GDM1 (cell line): ENCODE measurements around the gene DIS3L2.
"Not testable (repeated sequence)": the region's sequence is repeated elsewhere in the genome, so short reads cannot be mapped to it uniquely, and the experiment has no call there.

Source experiments
- DNase-seq: peaks from one replicate; lab custom pipeline; 2025; lab: John Stamatoyannopoulos, UW

Gene DIS3L2

GRCh38 chr2:232322560-232323327, 361.2 kb downstream of the DIS3L2 start:
- no peak for DNase-seq

GRCh38 chr2:232323328-232323650, 361.8 kb downstream of the DIS3L2 start:
- no peak for DNase-seq

- DNase-seq: not testable (repeated sequence)
Observed at GRCh38 chr2:232323967-232324366, 362.5 kb downstream of the DIS3L2 start.

- DNase-seq: no peak
Observed at GRCh38 chr2:232324778-232325177, 363.3 kb downstream of the DIS3L2 start.

- DNase-seq: peak; percentile 30
Observed at GRCh38 chr2:232325324-232326273, 364.1 kb downstream of the DIS3L2 start.

- DNase-seq: not testable (repeated sequence)
Observed at GRCh38 chr2:232326274-232327104, 365.0 kb downstream of the DIS3L2 start.

GRCh38 chr2:232327105-232328031, 365.9 kb downstream of the DIS3L2 start:
- DNase-seq: peak; percentile 40

- no peak for DNase-seq
Observed at GRCh38 chr2:232328032-232328422, 366.5 kb downstream of the DIS3L2 start.

- no peak for DNase-seq
Observed at GRCh38 chr2:232328516-232329460, 367.3 kb downstream of the DIS3L2 start.

GRCh38 chr2:232329716-232330067, 368.2 kb downstream of the DIS3L2 start:
- DNase-seq: no peak

- no peak for DNase-seq
Observed at GRCh38 chr2:232330068-232330999, 368.8 kb downstream of the DIS3L2 start.

GRCh38 chr2:232331061-232331460, 369.5 kb downstream of the DIS3L2 start:
- DNase-seq: not testable (repeated sequence)

- DNase-seq: not testable (repeated sequence)
Observed at GRCh38 chr2:232331641-232332040, 370.1 kb downstream of the DIS3L2 start.

- not testable (repeated sequence) for DNase-seq
Observed at GRCh38 chr2:232332244-232332939, 370.9 kb downstream of the DIS3L2 start.

- DNase-seq: no peak
Observed at GRCh38 chr2:232332940-232333259, 371.4 kb downstream of the DIS3L2 start.

GRCh38 chr2:232333361-232334135, 372.0 kb downstream of the DIS3L2 start:
- DNase-seq: no peak

GRCh38 chr2:232334136-232334884, 372.8 kb downstream of the DIS3L2 start:
- not testable (repeated sequence) for DNase-seq
